Keratinocyte (primary cell): Measurements from ENCODE around the gene ACVR1C. TPM values are rescaled to one million over a fixed set of nuclear protein-coding genes. Genes with fewer than 3 reads are reported as not detected.

Source experiments
- DNase-seq: peaks from one replicate; pipeline ENCODE4 v3.0.0-alpha.2; 2011; ENCODE audit warnings: low read depth, missing footprints, low spot score
- FAIRE-seq: peaks from 2 replicates; lab custom pipeline; 2011; peaks lifted over from hg19 to GRCh38; lab: Jason Lieb, UNC
- H2AFZ ChIP-seq: 2 replicates; pipeline ENCODE4 v1.6.0; 2012; ENCODE audit warnings: low read length, control low read depth, inconsistent platforms; ENCODE audit not compliant: control insufficient read depth
- H3K27ac ChIP-seq: 2 replicates; pipeline ENCODE4 v1.5.1; 2011; ENCODE audit warnings: low read length; ENCODE audit not compliant: control insufficient read depth, insufficient read depth
- H3K27me3 ChIP-seq: 3 replicates; pipeline ENCODE4 v1.6.0; 2011; ENCODE audit warnings: low read length; ENCODE audit not compliant: control insufficient read depth, insufficient read depth; ENCODE audit errors: extremely low read depth
- H3K36me3 ChIP-seq, 2 experiments: 2 replicates in 1 of 2; 3 replicates in 1 of 2; pipeline ENCODE4 v1.5.1; 2011; ENCODE audit warnings: low read length in 2 of 2, mild to moderate bottlenecking in 1 of 2; ENCODE audit not compliant: control insufficient read depth in 2 of 2, insufficient read depth in 2 of 2; ENCODE audit errors: extremely low read depth in 1 of 2
- H3K4me1 ChIP-seq: 3 replicates; pipeline ENCODE4 v1.5.1; 2011; ENCODE audit warnings: low read length; ENCODE audit not compliant: control insufficient read depth, insufficient read depth; ENCODE audit errors: extremely low read depth
- H3K4me2 ChIP-seq: 3 replicates; pipeline ENCODE4 v1.6.0; 2011; ENCODE audit warnings: low read depth, low read length; ENCODE audit not compliant: control insufficient read depth, insufficient read depth; ENCODE audit errors: extremely low read depth
- H3K4me3 ChIP-seq, 3 experiments: fragments of 200-600 bp in 1 of 3; sonication (generic) in 1 of 3; 2 replicates in 2 of 3; 3 replicates in 1 of 3; pipeline ENCODE4 v1.5.1; 2011 to 2016; ENCODE audit warnings: low read length in 3 of 3, mild to moderate bottlenecking in 3 of 3, control low read depth in 2 of 3, inconsistent platforms in 1 of 3, low read depth in 1 of 3, mixed read lengths in 1 of 3, mixed run types in 1 of 3, moderate library complexity in 1 of 3; ENCODE audit not compliant: control insufficient read depth in 2 of 3, insufficient read depth in 2 of 3; ENCODE audit errors: extremely low read depth in 1 of 3
- H3K79me2 ChIP-seq: 2 replicates; pipeline ENCODE4 v1.6.0; 2012; ENCODE audit warnings: low read length; ENCODE audit not compliant: control insufficient read depth, insufficient read depth
- H3K9ac ChIP-seq: 3 replicates; pipeline ENCODE4 v1.6.0; 2011; ENCODE audit warnings: low read length; ENCODE audit not compliant: control insufficient read depth, insufficient read depth; ENCODE audit errors: extremely low read depth
- H3K9me1 ChIP-seq: 3 replicates; pipeline ENCODE4 v1.6.0; 2011; ENCODE audit warnings: low read length; ENCODE audit not compliant: control insufficient read depth, insufficient read depth; ENCODE audit errors: extremely low read depth
- H3K9me3 ChIP-seq: 2 replicates; pipeline ENCODE4 v1.5.1; 2012; ENCODE audit warnings: low read depth, low read length; ENCODE audit not compliant: control insufficient read depth
- H4K20me1 ChIP-seq: 3 replicates; pipeline ENCODE4 v1.6.0; 2011; ENCODE audit warnings: low read length; ENCODE audit not compliant: control insufficient read depth, insufficient read depth; ENCODE audit errors: extremely low read depth
- EZH2 ChIP-seq: IDR thresholded peaks from one replicate; pipeline ENCODE4 v1.6.1; 2012; ENCODE audit warnings: inconsistent platforms, mild to moderate bottlenecking, low read length, moderate library complexity
- dilution Hi-C: fragments of 300-500 bp; cut with MboI; formaldehyde crosslinking; loops from one replicate; pipeline ENCODE4 v1.7.0; 2020; ENCODE audit warnings: low sequenced_read_pairs; ENCODE audit not compliant: extremely low pct_ligation_motif_present
- polyA plus RNA-seq, 5 experiments: library from polyadenylated mRNA; depleted of rRNA in 3 of 5; stranded (reverse) in 3 of 5; stranded (forward) in 1 of 5; unstranded in 1 of 5; fragments of >200 nt; gene quantifications; 1 replicate in 1 of 5; 2 replicates in 3 of 5; 3 replicates in 1 of 5; pipeline versions ENCODE4 v1.2.1 to v1.2.3, GENCODE V29; 2011 to 2012; ENCODE audit warnings: missing spikeins in 2 of 5, low read depth in 1 of 5, low replicate concordance in 1 of 5
- TF ChIP-seq, protein P1 (sequence below), 3 experiments: IDR thresholded peaks in 1 of 3; conservative IDR thresholded peaks in 1 of 3; optimal IDR thresholded peaks in 1 of 3; 2 replicates in 2 of 3; 3 replicates in 1 of 3; pipeline versions ENCODE3 to v1.5.1; 2011; ENCODE audit warnings: low read length in 3 of 3, mild to moderate bottlenecking in 3 of 3, moderate library complexity in 2 of 3, control low read depth in 1 of 3, inconsistent platforms in 1 of 3; ENCODE audit not compliant: insufficient read depth in 2 of 3; ENCODE audit errors: extremely low read depth in 1 of 3

ACVR1C gene
- polyA plus RNA-seq, 1 donor (not counting 4 experiments of a cell fraction or from before 2014, with no cell fraction given) = 0.20 TPM

DNA sequence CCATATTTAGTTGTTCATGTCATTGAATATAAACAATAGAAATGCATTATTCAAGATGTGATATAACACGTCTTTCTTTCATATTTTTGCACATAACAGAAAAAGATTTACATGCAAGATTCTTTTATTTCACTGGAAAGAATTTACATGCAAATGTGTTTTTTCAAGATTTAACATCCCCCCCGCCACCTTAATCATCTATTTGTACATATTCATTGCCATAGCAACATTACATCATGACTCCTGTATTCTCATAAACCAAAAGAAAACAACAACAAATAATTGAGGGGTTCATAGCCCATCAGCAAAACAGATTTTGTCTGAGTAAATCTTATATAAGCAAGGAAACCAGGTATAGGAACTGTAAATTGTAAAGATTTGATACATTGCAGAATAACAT, 3.2 kb upstream of the ACVR1C start:
- no peaks in the 10 kb centered on the region for H3K9me3 ChIP-seq
- H3K4me1 ChIP-seq = peaks cover 10% of the 10 kb centered on the region
- H3K27ac ChIP-seq = no peak overlapping the region
- H3K79me2 ChIP-seq = no peaks in the 10 kb centered on the region
- H3K4me2 ChIP-seq = no peak overlapping the region
- peaks cover 2% of the 10 kb centered on the region for H4K20me1 ChIP-seq
- H3K9ac ChIP-seq = no peak overlapping the region
- no peak for DNase-seq
- H3K27me3 ChIP-seq = peaks cover 16% of the 10 kb centered on the region
- FAIRE-seq = no peak
- no peak overlapping the region for H2AFZ ChIP-seq
- H3K4me3 ChIP-seq = no peak overlapping the region
- no peaks in the 10 kb centered on the region for H3K9me1 ChIP-seq
- TF ChIP-seq, protein P1, sequence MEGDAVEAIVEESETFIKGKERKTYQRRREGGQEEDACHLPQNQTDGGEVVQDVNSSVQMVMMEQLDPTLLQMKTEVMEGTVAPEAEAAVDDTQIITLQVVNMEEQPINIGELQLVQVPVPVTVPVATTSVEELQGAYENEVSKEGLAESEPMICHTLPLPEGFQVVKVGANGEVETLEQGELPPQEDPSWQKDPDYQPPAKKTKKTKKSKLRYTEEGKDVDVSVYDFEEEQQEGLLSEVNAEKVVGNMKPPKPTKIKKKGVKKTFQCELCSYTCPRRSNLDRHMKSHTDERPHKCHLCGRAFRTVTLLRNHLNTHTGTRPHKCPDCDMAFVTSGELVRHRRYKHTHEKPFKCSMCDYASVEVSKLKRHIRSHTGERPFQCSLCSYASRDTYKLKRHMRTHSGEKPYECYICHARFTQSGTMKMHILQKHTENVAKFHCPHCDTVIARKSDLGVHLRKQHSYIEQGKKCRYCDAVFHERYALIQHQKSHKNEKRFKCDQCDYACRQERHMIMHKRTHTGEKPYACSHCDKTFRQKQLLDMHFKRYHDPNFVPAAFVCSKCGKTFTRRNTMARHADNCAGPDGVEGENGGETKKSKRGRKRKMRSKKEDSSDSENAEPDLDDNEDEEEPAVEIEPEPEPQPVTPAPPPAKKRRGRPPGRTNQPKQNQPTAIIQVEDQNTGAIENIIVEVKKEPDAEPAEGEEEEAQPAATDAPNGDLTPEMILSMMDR (optimal IDR thresholded peaks at IDR 0.05 in 1 of 3, IDR thresholded peaks at IDR 0.05 in 1 of 3, conservative IDR thresholded peaks at IDR 0.05 in 1 of 3; ENCODE audit: extremely low read depth in 1 of 3, insufficient read depth in 2 of 3, low read length in 3 of 3) = no peak
- no peak for TF ChIP-seq EZH2
- dilution Hi-C loops = no loop called here
- no peaks in the 10 kb centered on the region for H3K36me3 ChIP-seq

DNA sequence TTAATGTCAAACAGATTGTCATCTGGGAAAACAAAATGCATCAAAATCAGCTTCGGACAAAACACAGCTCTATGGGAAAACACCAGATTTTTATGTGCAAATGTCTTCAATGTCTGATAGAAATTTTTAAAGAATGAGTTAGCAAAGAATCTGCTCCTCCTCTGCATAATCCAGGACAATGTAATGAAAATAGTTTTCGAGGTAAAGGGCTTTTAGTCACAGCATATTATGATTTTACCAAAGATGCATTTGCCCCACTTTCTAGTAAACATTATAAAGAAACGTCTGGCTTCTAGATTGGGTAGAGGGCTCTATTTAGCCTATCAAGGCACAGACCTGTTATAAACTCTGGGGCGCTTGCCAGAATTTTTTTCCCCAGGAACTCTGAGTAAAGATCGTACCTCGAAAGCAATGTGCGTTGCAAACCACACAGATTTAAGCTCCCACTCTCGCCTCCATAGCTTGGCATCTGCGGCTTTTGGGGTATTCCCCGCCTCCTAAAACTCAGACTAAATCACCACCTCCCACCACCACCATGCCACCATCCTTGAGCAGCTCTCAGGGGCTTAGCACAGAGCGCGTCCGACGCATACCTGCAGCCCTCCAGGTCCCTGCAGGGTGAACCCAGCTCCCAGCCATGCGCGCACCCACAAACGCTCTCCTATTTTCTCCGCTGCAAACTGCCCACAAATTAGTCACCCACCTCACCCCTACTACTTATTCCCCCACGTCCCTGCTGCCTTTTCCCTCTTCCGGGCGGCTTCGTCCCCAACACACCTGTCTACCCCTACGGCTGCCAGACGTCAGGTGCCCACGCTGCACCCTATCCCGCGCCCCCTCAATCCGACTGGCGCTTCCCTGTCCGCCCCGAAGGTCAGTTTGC, 829 bp downstream of the ACVR1C start:
- H3K9me3 ChIP-seq = no peaks in the 10 kb centered on the region
- H3K4me1 ChIP-seq = peaks cover 10% of the 10 kb centered on the region
- peak overlapping the region; percentile 33 for H3K9ac ChIP-seq
- no peaks in the 10 kb centered on the region for H3K79me2 ChIP-seq
- H3K27ac ChIP-seq = no peak overlapping the region
- H4K20me1 ChIP-seq = peaks cover 2% of the 10 kb centered on the region
- H3K4me2 ChIP-seq = peak overlapping the region; percentile 73
- TF ChIP-seq EZH2 = peak; percentile 64
- TF ChIP-seq, protein P1 (optimal IDR thresholded peaks at IDR 0.05 in 1 of 3, IDR thresholded peaks at IDR 0.05 in 1 of 3, conservative IDR thresholded peaks at IDR 0.05 in 1 of 3; ENCODE audit: extremely low read depth in 1 of 3, insufficient read depth in 2 of 3, low read length in 3 of 3) = no peak
- H2AFZ ChIP-seq = peak overlapping the region; percentile 22
- dilution Hi-C loops = no loop called here
- FAIRE-seq (no peak), DNase-seq (no peak)
- peaks cover 33% of the 10 kb centered on the region for H3K27me3 ChIP-seq
- H3K4me3 ChIP-seq = peak overlapping the region; percentile 49 to 57 (median 51)
- H3K9me1 ChIP-seq = no peaks in the 10 kb centered on the region
- H3K36me3 ChIP-seq = no peaks in the 10 kb centered on the region
